ENCODE measurements around the gene POMP.
"Not testable (repeated sequence)": the region's sequence is repeated elsewhere in the genome, so short reads cannot be mapped to it uniquely, and the experiment has no call there.

Gene POMP

DNA sequence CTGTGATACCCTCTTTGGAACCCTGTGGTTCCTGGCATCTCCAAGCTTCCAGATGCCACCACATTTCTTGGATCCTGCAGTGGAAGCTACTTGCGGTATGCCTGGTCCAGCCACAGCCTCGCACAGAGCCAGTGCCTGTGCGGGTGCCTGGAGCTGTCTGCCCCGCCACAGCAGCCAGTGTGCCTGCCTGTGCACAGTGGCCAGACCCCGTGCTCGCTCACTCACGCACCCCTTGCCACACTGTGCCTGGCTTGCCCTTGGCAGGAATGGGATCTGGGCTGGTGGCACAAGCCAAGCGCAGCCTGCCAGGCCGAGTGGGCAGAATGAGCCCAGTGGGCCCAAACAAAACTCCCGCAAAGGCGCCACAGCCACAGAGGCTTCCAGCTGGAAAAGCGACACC, 26.2 kb downstream of the POMP start:
- in situ Hi-C loops (cut with HindIII; ENCODE audit: low sequenced_read_pairs), result no loop called here

DNA sequence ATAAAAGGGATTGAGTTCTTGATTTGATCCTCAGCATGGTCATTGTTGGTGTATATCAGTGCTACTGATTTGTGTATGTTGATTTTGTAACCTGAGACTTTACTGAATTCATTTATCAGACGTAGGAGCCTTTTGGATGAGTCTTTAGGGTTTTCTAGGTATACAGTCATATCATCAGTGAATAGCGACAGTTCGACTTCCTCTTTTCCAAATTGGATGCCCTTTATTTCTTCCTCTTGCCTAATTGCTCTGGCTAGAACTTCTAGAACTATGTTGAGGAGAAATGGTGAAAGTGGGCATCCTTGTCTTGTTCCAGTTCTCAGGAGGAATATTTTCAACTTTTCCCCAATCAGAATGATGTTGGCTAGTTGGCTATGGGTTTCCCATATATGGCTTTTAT, 27.0 kb downstream of the POMP start:
- in situ Hi-C loops (cut with HindIII; ENCODE audit: low sequenced_read_pairs), result no loop called here

DNA sequence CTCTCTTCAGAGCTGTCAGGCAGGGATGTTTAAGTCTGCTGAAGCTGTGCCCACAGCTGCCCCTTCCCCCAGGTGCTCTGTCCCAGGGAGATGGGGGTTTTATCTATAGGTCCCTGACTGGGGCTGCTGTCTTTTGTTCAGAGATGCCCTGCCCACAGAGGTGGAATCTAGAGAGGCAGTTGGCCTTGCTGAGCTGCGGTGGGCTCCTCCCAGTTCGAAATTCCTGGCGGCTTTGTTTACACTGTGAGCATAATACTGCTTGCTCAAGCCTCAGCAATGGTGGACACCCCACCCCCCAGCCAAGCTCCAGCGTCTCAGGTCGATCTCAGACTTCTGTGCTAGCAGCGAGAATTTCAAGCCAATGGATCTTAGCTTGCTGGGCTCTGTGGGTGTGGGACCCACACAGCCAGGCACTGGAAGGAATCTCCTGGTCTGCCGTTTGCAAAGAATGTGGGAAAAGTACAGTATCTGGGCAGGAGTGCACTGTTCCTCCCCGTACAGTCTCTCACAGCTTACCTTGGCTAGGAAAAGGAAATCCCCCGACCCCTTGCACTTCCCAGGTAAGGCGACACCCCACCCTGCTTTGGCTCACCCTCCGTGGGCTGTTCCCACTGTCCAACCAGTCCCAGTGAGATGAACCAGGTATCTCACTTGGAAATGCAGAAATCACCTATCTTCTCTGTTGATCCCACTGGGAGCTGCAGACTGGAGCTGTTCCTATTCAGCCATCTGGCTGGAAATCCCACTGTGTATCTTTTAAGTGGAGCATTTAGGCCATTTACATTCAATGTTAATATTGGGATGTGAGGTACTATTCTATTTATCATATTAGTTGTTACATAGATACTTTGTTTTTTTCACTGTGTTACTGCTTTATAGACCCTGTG, 34.9 kb downstream of the POMP start:
- in situ Hi-C loops (cut with HindIII; ENCODE audit: low sequenced_read_pairs), result not testable (repeated sequence)

DNA sequence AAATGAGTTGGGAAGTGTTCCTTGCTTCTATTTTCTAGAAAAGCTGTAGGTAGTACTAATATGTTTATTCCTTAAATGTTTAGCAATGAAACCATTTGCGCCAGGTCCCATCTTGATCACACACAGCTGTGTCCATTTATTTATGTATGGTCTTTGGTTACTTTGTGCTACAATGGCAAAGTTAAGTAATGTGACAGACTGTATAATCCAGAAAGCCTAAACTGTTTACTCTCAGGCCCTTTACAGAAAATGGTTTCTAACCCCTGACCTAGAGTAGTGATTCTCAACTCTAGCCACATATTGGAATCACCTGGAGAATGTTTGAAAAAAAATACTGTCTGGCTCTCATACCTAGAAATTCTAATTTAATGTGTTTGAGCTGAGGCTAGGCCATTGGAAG, 38.5 kb downstream of the POMP start:
- in situ Hi-C loops (cut with HindIII; ENCODE audit: low sequenced_read_pairs), result no loop called here

DNA sequence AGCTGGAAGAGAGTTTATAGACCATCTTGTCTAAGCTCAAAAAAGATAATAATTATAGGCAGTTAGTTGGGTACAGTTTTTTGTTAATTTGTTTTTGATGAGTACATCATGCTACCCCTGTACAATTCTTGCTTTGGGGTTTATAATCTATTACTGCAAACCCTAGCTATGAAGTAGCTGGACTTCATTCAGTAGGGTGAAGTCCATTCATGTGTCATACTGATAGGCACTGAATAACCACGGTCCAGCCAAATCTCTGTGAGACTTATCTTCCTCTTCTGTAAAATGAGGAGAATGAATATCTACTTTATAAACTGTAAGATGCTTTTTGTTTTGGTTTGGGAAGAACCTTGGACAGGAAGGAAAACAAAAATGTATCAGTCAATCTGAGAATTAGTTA, 40.3 kb downstream of the POMP start:
- in situ Hi-C loops (cut with HindIII; ENCODE audit: low sequenced_read_pairs), result no loop called here

DNA sequence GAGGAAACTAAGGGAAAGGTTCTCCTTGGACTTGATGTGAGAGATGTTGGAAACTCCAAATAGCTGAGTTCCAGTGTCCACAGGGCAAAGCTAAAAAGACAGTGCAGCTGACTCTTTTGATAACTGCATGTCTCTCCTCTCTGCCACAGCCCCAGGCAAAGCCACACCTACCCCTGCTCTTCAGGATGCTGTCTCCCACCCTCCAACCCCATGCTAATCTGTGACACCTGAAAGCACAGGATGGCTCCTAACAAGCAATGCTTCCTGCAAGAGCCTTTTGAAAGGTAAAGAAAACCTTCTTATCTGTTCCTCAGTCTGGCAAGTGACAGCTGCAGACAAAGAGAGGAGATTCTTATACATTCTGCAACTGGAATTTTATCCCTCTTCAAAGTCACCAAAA, 45.4 kb downstream of the POMP start:
- in situ Hi-C loops (cut with HindIII; ENCODE audit: low sequenced_read_pairs), result no loop called here

DNA sequence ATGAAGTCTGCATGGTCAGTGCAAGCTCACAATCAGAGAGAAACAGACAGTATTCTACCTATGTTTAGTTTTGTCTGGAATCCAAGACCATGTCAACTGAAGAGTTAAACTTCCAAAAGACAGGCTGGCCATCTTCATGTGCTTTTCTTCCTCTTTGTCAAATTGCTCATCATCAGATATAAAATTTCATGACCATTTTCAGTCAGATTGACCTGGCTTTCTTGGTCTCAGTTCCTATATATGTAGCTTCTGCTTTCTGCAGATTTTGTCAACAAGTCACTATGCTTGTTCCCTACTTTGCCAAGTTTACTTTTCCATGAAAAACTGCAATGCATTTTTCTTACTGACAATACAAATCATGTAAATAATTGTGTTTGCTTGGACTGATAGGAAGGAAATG, 46.0 kb downstream of the POMP start:
- in situ Hi-C loops (cut with HindIII; ENCODE audit: low sequenced_read_pairs), result no loop called here

DNA sequence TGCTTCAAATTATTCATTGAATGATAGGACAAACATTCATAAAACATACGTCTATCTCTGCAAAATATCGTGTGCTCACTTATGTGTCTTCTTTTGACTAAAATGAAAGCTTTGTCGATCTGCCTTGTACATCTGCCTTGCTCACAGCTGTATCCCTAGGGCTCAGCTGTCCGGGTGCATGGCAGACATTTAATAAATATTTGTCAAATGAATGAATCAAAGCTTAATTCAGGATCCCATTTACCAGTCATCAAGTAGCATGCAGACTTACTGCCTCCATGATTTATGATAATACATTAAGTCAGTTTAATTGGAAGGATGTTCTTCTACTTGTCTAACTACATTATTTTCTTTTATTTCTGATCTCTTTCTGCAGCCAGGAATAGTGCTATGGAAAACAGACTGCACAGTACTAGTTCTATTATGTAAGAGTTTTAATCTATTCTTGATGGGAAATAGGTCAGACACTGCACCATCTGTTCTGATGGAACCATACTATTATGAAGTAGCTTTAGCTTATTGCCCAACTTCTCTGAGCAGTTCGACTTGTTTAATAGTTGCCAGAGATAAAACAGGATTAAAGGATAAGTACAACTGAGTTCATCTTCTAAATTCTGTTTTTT, 46.6 kb downstream of the POMP start:
- in situ Hi-C loops (cut with HindIII; ENCODE audit: low sequenced_read_pairs), result no loop called here

DNA sequence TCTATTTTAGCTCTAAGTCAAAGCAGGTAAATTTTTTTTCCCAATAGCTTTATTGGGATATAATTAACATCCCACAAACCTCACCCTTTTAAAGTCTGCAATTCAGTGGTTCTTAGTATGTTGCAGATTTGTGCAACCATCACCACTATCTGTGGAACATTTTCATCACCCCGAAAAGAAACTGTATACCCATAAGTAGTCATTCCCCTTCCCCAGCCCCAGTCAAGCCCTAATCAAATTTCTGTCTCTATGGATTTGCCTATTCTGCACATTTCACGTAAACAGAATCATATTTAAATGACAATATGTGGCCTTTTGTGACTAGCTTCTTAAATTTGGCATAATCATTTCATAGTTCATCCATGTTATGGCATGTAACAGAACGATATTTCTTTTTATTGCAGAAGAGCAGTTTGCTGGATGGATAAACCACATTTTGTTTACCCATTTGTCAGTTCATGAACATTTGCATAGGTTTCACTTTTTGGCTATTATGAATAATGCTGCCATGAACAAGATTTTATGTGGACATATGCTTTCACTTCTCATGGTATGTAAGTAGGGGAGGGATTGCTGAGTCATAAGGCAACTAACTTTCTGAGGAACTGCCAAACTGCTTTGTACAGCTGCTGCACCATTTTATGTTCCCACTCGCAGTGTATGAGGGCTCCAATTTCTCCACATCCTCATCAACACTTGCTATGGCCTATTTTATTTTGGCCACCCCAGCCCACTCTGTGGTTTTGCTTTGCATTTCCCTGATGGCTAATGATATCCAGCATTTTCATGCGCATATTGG, 48.9 kb downstream of the POMP start:
- in situ Hi-C loops (cut with HindIII; ENCODE audit: low sequenced_read_pairs), result no loop called here

DNA sequence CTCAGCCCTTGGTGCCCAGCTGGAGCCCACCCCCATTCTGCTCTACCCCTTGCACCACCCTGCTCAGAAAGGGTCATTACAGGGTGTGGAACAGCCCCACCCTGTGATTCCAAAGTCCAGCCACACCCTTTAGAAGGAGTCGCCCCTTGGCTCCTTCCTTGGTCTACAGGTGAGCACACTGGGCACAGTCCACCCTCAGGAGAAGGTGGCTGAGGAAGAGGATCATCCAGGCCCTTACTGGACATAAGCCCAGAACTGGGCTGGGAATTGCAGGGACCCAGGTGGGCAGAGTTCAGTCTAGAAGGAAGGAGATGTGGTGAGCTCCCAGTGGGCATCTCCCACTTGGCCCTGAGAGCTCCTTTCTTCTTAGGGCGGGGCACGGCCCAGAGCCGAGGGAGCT, 51.2 kb downstream of the POMP start:
- in situ Hi-C loops (cut with HindIII; ENCODE audit: low sequenced_read_pairs), result no loop called here

DNA sequence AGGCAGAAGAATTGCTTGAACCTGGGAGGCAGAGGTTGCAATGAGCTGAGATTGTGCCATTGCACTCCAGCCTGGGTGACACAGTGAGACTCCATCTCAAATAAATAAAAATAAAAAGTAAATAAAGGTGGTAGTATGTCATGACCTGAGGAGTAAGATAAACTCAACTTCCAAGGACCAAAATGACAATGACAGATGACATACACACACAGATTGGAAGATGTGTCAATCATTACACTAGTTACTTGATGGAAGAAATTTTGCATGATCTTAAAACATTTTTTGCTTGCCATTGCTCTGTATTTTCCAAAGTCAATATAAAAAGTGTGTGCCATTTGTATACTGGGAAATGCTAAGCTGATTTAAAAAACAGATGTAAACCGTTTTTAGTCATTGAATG, 55.7 kb downstream of the POMP start:
- in situ Hi-C loops (cut with HindIII; ENCODE audit: low sequenced_read_pairs), result no loop called here

DNA sequence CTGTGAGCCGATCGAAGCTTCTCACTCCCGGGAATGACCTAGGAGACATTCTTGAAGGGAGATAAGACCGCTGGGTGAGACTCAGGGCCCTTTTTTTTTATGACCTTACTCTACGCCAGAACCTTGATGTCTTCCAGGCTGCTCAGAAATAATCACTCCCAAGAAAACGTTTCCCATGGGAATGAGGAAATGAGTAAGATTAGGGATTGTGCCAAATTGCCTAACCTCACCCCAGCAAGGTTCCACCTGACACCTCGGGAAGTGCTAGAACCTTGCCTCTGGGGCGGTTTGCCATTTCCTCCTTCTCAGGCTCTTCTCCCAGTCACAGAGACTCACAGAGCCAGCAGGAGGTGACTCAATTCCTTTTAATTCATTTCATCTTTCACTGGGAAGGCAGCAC, 57.6 kb downstream of the POMP start:
- in situ Hi-C loops (cut with HindIII; ENCODE audit: low sequenced_read_pairs), result no loop called here

DNA sequence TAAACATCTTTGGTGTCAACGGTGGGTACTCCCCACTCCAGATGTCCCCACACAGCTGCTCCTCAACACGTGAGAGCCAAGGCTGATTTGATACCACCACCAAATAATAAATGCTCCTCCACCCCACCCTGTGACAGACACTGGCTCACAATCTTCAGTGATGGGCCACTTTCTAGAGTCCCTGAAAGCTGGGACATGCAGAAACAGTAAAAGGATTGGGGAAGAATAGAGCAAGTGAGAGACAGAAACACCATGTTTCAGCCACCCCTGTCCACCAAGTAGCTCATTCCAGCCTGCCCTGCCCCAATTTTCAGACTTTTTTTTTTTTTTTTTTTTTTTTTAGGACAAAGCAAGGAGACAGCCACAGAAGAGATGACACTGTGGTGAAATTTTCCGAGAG, 58.2 kb downstream of the POMP start:
- in situ Hi-C loops (cut with HindIII; ENCODE audit: low sequenced_read_pairs), result no loop called here

DNA sequence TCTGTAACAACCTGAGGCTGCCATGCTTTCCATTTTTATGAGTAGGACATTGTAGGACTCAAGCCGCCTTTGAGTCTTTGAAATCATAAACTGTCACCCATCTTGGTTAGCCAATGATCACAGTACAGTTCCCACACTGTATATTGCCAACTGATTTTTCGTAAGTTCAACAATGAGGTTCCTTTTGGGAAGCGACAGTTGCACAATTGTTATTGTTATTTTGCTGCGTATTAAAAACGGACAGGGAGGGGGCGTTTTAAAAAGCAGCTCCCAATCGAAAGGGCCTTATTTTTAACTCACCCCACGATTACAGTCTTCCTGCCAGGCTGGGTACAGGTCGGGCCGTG, 59.2 kb downstream of the POMP start:
- in situ Hi-C loops (cut with HindIII; ENCODE audit: low sequenced_read_pairs), result no loop called here

DNA sequence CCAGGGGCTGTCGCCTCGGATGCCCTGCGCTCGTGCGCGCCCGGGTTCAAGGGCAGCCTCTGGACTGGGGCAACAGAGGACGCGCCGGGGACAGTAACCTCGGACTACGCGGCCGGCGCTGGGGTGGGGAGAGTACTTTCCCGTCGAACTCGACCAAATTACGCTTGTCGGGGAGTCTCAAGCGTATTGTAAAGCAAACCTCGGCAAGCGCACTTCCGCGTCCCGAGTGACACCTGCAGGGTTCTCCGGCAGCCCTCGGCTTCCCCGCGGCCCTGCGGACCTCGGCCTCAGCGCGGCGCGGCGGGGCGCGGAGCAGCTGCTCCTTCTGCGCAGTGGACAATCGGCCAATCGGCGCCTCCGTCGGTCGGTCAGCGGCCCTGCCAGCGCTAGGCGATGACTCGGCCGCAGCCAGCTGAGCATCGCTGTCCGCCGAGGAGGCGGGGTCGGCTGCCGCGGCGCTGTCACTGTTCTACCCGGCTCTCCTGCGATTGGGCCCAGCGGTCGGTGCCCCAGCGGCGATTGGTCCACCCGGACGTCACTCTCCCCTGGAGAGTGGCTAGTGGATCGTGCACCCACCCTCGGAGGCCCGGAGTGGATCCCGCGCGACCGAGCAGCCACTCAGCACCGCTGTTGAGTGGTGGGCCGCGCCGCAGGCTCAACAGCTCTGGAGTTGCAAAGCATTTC, 59.8 kb downstream of the POMP start, which contains the start of gene SLC46A3:
Gene SLC46A3, minus strand, starts transcription at position 428 of the 684 bp plus-strand sequence. CDS start 972 bp downstream, outside the sequence.
- in situ Hi-C loops (cut with HindIII; ENCODE audit: low sequenced_read_pairs), result no loop called here

DNA sequence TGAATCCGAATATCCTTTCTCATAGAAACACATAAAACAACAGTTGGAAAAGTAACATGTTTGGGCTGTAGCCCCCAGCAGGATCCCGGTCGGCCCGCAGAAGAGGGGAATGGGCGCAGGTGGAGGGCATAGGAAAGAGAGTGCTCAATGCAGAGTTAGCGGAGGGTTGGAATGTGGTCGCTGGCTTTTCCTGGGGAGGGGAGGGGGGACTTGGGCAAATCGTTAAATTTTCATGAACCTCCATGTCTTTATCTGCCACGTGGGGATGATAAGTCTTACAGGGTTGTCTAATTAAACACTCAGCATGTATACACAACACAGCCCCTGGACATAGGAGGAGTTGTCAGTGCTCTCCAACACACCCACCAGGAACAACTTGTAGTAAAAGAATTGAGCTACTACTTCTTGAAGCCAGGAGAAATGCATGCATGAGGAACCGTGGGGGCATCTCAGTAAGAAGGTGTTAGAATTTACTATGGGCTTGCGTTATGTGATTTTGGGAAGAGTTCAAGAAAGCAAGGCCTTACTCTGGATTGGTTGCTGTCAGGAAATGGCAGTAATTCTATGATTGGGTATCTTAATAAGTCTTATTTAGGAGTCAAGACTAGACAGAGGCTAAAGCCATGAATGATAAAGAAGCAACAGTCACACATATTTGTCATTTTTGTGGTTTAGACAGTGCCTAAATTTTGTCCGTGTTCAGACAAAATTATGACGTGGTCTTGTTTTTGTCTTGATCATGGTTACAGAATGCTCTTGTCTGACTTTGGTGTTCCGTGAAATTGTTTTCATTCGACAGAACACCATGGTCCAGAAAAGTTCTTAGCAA, 60.5 kb downstream of the POMP start:
- in situ Hi-C loops (cut with HindIII; ENCODE audit: low sequenced_read_pairs), result no loop called here

DNA sequence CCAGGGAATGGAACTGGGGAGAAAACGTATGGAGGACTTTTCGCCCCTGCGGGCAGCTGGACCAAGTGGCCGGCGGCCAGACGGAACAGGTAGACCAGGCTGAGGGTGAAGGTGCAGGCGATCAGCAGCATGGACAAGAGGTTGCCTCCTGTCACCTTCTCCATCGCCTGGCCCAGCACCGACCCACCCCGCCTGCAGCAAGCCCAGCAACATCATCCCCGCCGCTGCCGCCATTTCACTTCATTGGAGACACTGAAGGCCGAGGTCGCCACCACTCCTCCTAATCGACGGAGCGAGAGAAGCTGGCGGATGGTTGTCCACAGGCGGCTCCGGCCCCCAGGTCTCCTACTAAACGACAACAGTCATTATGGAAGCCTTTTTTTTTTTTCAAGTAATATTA, 64.9 kb downstream of the POMP start:
- in situ Hi-C loops (cut with HindIII; ENCODE audit: low sequenced_read_pairs), result no loop called here

DNA sequence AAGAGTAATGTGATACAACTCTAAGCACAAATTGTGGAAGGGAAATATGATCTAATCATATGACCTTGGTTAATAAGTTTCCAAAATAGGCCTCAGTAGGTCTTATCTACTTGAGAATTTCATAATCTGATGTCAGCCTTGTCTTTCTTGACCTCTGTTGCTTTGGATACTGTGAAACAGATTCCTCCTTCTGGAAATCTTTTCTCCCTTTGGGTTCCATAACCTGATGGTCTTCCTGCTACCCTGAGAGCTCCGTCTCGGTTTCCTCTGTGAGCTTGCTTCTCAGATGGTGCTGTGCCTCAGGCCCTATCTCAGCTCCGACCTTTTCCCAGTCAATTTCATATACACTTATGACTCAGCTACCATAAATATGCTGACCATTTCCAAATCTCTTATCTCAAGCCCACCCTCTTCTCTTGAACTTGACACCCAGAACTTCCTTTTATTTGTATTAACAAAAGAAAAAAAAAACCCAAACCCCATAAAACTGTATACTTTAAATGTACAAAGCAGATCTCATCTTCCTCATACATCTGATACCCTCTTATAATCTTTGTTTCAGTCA, 66.2 kb downstream of the POMP start:
- in situ Hi-C loops (cut with HindIII; ENCODE audit: low sequenced_read_pairs), result no loop called here

Measured in endothelial cell of hepatic sinusoid (primary cell).